ENCODE measurements around the gene MRPL37.
"Not testable (repeated sequence)": the region's sequence is repeated elsewhere in the genome, so short reads cannot be mapped to it uniquely, and the experiment has no call there.

The MRPL37 gene

DNA sequence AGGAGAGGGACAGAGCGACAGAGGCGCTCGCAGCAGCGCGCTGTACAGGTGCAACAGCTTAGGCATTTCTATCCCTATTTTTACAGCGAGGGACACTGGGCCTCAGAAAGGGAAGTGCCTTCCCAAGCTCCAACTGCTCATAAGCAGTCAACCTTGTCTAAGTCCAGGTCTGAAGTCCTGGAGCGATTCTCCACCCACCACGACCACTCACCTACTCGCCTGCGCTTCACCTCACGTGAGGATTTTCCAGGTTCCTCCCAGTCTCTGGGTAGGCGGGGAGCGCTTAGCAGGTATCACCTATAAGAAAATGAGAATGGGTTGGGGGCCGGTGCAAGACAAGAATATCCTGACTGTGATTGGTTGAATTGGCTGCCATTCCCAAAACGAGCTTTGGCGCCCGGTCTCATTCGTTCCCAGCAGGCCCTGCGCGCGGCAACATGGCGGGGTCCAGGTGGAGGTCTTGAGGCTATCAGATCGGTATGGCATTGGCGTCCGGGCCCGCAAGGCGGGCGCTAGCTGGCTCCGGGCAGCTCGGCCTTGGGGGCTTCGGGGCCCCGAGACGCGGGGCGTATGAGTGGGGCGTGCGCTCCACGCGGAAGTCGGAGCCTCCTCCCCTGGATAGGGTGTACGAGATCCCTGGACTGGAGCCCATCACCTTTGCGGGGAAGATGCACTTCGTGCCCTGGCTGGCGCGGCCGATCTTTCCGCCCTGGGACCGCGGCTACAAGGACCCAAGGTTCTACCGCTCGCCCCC lies at the start of gene MRPL37, which contains the start of gene CYB5RL:
Gene MRPL37 (plus strand): TSS at position 403 of the 754 bp plus-strand sequence. CDS start 77 bp downstream, at position 480.
Gene CYB5RL (minus strand): TSS at position 266 of the 754 bp plus-strand sequence. CDS start 4,414 bp downstream, outside the sequence.
- DNase-seq (ENCODE audit: low read depth), result peak; percentile 99

DNA sequence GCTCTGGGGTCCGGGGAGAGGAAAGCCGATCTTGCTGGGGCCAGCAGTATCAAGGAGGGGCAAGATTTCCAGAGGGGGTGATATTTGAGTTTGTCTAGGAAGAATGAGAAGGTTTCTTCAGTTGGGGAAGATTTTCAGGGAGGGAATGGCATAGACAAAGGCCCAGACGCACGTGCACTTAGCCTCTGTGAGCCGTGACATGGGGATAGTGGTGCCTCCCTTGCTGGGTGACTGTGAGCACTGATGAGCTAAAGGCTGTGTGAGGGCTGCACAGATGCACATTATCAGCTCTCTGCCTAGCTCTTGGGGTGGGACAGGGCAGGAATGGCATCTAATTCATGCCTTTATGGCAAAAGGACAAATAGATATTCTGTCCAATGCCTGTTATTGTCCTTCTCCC lies 49.0 kb upstream of the MRPL37 start:
- DNase-seq (ENCODE audit: low read depth), result no peak

DNA sequence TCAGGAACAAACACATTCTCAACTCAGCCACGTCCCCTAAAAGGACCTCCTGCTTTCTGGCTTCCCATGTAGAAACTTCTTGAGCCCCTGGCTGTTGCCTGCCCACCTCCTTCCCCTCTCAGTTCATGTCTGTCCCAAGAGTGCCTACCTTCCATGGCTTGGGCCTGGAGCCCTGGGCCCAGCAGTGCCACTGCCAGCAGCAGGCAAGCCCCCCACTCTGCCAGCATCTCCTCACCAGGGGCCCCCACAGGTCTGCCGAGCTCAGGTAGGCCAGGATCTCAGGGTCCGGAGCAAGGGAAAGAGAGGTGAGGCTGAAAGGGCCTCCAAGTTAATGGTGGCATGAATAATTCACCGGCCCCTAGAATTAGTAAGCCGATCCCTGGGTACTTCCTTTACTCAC lies 47.3 kb upstream of the MRPL37 start, which contains the start of gene CDCP2:
Gene CDCP2 (minus strand): TSS at position 305 of the 400 bp plus-strand sequence. CDS start 78 bp downstream, at position 227.
- DNase-seq (ENCODE audit: low read depth), result no peak

DNA sequence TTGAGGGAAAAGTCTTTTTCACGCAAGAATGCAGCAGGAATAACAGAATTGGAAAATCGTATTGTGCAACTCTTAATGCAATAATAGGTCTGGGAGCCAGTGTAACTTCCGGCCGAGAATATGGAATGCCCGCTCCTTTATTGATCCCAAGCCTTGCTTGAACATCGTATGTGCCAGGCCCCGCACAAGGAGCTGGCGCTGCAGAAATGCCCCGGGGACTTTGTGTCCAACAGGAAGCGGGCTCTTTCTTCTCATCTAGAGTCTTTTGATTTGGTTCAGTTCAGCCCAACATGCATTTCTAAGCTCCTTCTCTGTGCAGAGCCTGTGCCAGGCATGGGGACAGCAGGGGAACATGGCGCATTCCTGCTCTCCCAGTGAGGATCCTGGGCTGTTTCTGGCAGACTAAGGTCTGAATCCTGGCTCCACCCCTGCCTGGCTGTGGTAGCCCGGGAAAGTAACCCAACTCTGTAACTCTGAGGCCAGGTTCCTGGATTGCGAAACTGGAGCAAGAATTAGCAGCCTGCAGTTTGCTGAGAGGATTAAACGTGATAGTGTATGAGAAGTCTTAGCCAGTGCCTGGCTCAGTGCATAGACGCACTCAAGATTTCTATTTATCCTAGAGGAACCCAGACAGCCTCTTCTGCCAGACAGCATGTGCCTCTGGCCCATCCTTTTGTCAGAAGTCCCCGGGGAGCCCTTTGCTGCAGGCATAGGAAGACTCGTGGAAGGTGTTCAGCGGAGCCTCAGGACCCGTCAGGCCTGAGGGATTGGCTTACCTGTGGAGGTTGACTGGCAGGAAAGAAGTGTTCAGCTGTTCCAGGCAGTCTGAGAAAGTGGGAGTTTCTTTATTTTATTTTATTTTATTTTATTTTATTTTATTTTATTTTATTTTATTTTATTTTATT lies 46.2 kb upstream of the MRPL37 start:
- DNase-seq (ENCODE audit: low read depth), result peak; percentile 29

DNA sequence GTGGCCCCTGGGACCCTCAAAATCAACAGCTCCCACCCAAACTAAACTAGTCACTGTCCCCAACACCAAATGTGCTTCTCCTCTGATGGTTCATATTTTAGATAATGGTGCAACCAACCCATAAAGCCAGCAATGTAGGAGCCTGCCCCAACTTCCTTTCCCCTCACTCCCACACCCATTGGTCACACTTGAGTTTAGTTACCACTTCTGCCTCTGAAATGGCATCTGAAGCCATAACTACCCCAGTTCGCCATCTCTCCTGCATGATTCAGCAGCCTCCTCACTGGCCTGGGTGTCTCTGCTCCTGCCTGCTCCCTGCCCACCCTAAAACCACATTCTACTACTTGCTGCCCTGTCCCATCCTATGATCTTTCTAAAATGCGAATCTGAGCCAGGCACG lies 43.8 kb upstream of the MRPL37 start:
- no peak for DNase-seq (ENCODE audit: low read depth)

DNA sequence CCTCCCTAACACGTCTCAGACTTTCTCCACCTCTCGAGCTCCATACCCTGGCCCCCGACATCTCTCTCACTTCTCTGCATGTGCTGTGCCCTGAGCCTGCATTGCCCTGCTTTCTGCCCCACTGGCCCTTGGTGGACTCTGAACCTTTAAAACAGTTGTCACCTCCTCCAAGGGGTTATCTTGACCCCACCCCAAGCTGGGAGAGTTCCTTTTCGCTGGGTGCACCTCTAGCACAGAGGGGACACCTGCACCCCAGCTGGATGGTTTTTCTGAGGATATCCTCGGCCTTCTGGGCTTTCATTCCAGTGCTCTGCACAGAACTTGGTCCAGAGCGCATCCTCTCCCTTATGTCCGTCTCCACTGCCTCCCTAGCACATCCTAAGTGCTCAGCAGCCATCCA lies 43.0 kb upstream of the MRPL37 start:
- DNase-seq (ENCODE audit: low read depth), result no peak

DNA sequence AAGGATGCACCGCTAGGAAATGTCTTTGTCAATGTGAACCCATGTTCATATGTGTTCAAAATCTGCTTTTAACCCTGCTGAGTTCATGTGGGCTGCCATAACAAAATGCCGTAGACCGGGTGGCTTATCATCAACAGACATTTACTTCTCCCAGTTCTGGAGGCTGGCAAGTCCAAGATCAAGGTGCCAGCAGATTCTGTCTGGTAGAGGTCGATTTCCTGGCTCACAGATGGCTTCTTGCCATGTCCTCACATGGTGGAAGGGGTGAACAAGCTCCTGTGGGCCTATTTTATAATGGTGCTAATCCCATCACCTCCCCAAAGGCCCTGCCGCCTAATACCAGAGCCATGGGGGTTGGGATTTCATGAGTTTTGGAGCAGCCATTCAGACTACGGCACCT lies 42.6 kb upstream of the MRPL37 start:
- no peak for DNase-seq (ENCODE audit: low read depth)

DNA sequence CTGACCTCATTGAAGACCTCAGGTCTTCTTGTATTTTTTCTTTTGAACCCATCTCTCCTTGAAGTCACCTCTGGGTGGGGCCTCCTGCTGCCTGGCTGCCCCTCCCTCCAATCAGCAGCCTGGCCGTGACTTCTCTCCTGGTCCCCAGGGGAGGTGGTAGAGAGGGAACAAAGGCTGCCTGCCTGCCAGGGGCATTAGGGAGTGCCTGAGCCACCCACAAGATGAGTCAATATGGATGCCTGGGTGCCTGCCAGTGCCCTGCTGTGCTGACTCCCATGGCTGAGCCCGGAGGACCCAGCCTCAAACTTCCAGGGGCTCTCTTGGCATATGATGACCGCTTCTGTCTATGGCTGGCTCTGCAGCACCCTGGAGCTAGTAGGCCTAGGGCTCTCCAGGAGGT lies 41.9 kb upstream of the MRPL37 start:
- no peak for DNase-seq (ENCODE audit: low read depth)

DNA sequence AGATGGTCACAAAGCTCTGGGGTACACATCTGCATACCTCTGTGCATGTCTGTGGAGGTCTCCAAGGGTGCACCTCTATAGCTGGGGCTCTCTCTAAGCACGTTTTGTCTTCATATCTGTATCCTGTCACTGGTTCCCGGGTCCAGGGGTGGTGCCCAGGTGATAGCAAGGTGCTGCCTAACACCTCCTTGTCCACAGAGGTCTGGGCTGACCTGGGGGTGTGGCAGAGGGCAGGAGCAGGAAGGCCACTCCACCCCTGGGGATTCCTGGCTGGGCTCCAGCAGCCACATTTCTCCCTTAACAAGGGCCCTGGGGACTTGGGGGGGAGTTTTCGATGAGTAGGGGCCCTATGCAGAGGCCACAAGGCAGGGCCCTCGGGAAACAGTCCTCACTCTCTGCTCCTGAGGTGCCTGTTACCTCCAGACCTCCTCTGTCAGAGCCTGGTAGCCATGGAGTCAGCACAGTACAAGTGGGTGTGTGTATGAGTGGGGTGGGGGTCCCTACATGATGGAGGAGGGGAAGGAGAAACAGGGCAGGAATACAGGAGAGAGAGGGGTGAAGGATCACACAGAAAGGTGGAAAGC lies 40.1 kb upstream of the MRPL37 start:
- no peak for DNase-seq (ENCODE audit: low read depth)

DNA sequence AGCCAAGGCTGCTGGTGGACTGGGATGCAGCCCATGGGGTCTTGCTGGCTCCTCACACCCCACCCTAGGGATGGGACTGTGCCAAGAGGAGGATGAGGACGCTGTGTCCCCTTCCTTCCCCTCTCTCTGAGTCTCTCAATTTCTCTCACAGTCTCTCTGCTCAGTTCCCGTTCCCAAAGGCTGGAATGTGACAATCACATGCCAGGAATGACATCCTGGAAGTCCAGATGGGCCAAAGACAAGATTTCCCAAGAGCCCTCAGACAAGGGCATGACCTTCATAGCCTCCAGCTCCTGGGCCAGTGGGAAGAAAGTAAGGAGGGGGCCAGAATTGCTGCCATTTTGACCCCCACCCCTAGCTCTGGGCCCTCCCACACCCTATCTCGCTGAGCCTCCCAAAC lies 39.6 kb upstream of the MRPL37 start:
- no peak for DNase-seq (ENCODE audit: low read depth)

DNA sequence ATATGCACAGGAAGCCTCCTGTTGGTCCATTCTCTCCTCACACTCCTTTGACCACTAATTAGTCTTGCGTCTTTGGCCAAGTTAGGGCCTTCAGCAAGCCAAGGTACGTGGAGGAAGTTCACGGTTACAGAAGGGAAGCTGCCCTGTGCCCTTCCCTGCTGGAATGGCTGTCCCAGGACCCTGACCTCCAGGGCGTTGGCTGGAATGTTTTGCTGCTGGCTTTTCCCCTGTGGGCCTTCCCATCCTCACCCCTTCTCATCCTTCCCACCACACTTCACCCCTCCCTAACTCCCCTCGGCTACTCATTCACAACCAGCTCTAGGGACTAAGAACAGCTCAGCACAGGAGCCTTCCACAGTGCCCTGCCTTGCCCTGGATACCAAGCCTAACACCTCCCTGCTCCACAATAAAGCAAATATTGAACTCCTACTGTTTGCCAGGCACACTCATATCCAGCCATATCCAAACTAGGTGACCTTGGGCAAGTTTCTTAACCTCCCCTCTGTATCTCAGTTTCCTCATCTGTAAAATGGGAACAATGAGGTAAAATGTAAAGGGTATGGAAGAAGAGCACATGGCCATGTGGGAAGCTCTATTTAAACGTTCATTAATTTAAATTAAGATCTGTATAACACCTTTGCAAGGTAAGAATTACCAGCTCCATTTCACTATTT lies 38.3 kb upstream of the MRPL37 start:
- no peak for DNase-seq (ENCODE audit: low read depth)

DNA sequence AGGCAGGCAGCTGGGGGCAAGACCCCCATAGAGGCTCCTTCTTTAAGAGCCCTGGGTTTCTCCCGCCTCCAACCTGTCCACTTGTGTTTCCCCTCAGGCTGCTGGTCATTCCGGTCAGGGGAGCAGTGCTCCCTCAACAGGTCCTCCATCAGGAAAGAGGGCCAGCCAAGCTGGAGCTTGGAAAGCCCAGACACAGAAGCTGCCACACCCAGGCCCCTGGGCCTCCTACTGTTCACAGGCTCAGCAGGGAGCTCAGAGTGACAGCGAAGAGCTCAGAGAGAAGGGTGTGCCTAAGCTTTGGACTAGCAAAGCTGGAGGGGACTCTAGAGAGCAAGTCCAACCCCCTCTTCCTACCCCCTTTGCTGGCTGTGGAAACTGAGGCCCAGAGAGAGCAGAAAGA lies 36.9 kb upstream of the MRPL37 start:
- DNase-seq (ENCODE audit: low read depth), result no peak

DNA sequence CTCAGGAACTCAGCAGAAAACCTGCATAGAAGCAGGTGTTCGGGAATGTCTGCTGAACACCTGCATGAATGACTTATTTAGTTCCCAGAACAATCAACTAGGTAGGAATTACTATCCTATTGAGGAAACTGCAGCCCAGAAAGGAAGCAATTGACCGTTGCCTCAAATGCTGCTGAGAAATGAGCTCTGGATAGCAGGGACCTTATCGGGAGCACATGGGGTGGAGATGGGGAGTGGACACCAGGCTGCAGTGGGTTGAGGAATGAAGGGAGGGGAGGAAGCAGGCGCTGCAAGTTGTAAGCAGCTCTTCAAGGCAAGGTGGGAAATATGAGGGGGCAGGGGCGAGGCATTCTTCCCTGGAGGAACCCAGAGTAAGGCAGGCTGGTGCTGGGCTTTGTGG lies 36.4 kb upstream of the MRPL37 start:
- no peak for DNase-seq (ENCODE audit: low read depth)

DNA sequence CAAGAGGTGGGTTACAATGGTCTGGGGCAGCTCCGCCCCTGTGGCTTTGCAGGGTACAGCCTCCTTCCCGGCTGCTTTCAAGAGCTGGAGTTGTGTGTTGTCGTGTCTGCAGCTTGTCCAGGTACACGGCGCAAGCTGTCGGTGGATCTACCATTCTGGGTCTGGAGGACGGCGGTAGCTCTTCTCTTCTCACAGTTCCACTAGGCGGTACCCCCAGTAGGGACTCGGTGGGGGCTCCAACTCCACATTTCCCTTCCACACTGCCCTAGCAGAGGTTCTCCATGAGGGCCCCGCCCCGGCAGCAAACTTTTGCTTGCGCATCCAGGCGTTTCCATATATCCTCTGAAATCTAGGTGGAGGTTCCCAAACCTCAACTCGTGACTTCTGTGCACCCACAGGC lies 34.8 kb upstream of the MRPL37 start:
- DNase-seq (ENCODE audit: low read depth), result no peak

DNA sequence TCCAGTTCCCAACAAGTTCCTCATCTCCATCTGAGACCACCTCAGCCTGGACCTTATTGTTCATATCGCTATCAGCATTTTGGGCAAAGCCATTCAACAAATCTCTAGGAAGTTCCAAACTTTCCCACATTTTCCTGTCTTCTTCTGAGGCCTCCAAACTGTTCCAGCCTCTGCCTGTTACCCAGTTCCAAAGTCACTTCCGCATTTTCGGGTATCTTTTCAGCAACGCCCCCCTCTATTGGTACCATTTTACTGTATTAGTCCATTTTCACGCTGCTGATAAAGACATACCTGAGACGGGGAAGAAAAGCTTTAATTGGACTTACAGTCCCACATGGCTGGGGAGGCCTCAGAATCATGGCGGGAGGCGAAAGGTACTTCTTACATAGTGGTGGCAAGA lies 33.6 kb upstream of the MRPL37 start:
- not testable (repeated sequence) for DNase-seq (ENCODE audit: low read depth)

DNA sequence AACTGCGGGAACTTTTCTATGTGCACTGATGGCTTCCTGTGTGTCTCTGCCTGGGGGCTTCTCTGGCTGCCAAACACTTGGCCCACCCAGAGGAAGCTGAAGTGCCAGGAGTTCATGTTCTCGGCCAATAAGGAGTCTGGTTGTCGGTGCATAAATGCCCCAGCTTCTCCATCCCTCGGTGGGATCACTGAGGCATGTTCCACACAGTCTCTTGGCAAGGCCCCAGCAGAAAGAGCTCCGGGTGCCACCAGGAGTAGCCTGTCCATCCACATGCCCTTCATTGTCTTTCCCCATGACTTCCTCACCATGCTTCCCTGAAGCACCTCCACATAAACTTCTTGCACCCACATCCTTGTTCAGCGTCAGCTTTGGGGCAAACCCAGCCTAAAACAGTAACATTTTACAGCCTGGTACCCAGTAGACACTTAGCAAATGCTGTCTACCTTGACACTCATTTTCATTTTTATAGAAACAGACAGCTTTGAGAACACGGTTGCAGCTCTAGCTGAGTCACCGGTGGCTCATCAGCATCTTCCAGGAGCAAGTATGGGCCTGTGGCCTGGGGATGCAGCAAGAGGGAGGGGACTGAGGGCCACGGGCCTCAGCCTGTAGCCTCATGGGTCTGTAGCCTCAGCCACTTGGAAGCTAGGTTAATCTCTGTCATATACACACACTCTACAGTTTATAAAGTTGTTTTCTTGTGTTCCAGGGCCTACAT lies 32.4 kb upstream of the MRPL37 start:
- peak; percentile 76 for DNase-seq (ENCODE audit: low read depth)

DNA sequence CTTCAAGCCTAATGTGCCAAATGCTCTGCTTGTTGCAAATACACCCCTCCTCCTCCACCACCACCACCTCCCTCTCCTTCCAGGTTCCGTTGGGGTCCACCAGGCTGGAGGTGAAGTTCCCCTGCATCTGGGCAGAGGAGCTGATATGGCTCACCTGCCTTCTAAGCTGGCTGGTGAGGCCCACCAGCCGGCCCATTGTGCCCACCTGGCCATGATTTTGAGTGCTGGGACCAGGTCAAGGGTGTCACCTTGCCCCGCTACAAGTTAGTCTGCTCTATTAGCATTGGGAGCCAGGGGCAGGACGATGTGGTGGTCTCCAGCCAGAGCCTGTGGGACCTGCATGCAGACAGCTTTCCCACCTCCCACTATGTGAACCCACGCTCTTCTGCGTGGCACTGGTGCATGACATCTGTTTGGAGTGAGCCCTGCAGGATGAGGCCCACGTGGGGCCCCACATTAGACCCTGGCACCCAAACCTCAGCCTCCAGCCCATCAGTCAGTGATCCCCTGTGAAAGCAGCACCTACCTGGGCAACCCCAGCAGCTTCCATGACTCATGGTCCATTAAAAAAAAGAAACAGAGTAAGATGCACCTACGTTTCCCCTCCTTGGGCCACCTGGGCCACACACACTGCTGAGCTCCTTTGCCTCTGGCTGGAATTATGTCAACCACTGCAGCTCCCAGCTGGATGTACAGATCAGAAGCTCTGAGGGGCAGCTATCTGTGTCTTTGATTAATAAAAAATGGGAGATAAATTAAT lies 31.6 kb upstream of the MRPL37 start:
- DNase-seq (ENCODE audit: low read depth), result no peak

DNA sequence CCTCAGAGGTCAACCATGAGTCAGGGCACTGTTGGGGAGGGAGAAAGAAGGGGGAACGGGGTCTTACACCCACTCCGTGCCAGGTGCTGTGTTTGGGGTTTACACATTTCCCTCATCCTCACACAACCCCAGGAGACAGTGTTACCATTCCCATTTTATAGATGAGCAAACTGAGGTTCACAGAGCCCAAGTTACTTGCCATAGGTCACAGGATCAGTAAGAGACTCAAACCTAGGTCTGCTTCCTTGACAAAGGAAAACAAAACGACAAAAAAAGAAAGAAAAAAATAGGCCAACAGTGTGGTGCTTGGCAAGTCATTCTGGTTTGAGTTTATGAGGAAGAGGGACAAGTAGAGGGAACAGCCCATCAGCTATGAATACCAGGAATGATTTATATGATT lies 30.9 kb upstream of the MRPL37 start:
- DNase-seq (ENCODE audit: low read depth), result no peak

DNA sequence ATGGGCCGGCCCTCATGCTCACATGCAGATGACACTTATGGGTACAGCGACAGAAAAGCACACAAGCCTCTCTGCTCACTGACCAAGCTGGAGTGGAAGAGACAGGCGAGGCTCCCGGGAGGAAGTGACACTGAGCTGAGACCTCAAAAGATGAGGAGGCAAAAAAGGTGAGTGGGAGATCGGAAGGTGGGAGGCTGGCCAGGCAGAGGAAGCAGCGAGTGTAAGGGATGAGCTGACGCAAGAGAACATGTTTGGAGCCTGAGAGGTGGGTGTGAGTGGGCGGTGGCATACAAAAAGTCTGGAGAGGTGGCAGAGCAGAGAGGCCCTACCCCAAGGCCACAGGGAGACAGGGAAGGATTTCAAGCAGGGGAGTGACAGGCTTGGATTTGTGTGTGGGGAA lies 29.0 kb upstream of the MRPL37 start:
- no peak for DNase-seq (ENCODE audit: low read depth)

DNA sequence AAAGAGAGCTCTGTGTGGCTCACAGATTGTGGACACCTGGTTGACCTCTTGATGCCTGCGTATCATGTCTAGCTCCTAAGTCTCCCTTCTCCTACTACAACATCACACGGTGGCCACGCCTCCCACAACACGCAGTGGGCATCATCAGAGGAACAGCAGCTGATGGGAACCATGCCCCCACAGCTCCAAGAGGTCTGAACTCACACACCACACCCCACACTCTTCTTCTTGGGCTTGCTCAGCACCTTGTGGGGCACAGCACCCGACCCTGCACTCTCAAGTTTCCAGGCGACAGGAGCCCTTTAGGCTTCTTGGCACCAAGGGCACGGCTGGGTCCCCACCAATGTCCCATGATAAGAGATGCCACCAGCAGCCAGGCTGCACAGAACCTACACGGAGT lies 28.4 kb upstream of the MRPL37 start:
- no peak for DNase-seq (ENCODE audit: low read depth)
